Esophagus muscularis mucosa (tissue), 4 donors: Measurements from ENCODE around the gene CD79A.

Experiments used
- CTCF ChIP-seq, 3 experiments: fragments of 200-600 bp in 2 of 3; fragments of 450-650 bp in 1 of 3; sonication (generic) in 2 of 3; IDR thresholded peaks; one replicate each; pipeline ENCODE4 v1.5.1; 2017 to 2019; ENCODE audit warnings: antibody characterized with exemption in 3 of 3, mild to moderate bottlenecking in 2 of 3, moderate library complexity in 1 of 3
- EP300 ChIP-seq: sonication (generic); formaldehyde crosslinking; IDR thresholded peaks from one replicate; pipeline ENCODE4 v1.6.1; 2017; ENCODE audit warnings: antibody characterized with exemption
- POLR2A ChIP-seq: fragments of 450-650 bp; IDR thresholded peaks from one replicate; pipeline ENCODE4 v1.6.1; 2017; ENCODE audit warnings: antibody characterized with exemption, moderate library complexity, mild to moderate bottlenecking, low read depth
- POLR2AphosphoS5 ChIP-seq, 2 donors: sonication (generic); formaldehyde crosslinking; IDR thresholded peaks; one replicate each; pipeline ENCODE4 v1.6.1; 2017; ENCODE audit warnings: antibody characterized with exemption in 2 of 2

DNA sequence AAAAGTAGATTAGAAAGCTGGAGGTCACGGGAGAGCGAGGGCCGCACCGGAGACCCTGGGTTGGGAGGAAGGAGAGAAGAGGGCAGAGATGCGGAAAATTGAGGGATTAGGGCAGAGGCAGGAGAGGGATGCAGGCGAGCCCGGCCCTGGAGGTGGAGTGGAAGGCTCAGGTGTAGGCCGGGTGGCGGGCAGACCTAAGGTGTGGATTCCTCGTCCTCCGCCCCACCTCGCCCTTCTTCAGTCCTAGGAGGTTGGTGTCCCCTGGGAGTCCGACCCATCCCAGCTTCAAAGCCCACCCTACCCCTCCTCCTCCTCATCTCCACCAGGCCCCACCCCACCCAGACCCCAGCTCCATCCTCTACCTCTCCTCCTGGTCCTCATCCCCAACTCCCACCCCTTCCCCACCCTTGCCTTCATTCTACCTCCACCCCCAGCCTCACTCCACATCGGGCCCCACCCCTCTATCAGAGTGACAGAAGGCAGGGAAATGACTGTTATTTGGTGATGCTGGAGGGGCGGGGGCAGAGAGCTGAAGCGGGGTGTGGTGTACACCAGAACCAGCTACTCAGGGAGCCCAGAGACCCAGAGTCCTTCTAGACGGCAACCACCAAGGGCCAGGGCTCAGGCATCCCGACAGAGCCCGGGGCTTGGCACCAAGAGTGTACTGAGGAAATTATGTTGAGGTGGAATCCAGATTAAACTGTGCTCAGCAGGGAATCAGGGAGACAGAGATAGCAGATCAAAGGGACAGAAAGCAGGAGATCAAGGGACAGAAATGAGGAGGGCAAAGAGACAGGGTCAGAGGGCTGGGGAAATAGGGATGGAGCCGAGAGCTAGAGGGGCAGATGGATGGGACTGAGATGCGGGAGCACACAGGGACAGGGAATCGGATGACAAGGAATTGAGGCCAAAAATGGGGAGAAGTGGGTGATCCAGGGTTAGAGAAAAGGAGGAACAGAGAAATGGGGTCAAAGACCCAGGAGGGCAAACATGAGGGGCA, 44.8 kb downstream of the CD79A start:
- TF ChIP-seq POLR2AphosphoS5 (IDR thresholded peaks at IDR 0.05): no peak
- no peak for TF ChIP-seq CTCF (IDR thresholded peaks at IDR 0.05)
- no peak for TF ChIP-seq POLR2A
- no peak for TF ChIP-seq EP300
